Measurements from ENCODE around the gene SDK2. TPM values are rescaled to one million over a fixed set of nuclear protein-coding genes. Genes with fewer than 3 reads are reported as not detected.
A peak's percentile ranks its signal among the peaks of the same experiment; 100 is the strongest.

The SDK2 gene
- total RNA-seq, 1 donor: 17.2 TPM

DNA sequence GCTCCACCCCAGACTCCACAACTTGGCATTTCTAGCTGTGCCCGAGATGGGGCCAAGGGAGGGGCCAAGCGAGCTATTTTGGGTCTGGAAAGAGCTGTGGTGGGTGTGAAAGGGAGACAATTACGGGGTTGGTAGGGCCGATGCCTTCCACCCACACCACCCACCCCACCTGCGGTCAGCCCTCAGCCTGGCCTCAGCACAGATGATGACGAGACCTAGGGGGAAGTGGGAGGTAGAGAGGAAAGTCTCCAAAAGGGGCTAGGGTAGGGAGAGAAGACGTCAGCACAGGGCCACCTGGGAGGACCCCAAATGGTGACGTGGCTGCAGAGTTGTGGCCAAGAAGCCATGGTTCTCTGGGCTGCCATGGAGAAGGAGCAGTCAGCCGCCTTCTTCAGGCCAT is 83.1 kb downstream of the SDK2 start:
- no peak for DNase-seq (ENCODE audit: low read depth in 2 of 3, low spot score in 2 of 3)

DNA sequence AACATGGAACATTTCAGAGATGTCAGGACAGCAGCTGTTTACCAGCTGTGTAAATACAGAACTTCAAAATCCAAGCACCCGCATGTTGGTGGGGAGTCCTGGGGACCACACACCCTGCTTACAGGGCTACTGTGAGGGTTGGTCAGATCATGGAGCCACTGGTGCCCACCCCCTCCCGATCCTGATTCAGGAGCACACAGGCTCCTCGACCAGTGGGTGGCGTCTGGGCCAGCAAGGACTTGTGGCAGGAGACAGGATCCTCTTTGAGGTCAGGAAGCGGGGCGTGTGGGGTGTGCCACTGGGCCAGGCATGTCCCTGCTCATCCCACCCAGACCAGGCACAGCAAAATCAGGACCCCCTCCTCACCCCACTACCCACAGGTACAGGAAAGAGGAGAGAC is 83.6 kb downstream of the SDK2 start:
- no peak for DNase-seq (ENCODE audit: low read depth in 2 of 3, low spot score in 2 of 3)

DNA sequence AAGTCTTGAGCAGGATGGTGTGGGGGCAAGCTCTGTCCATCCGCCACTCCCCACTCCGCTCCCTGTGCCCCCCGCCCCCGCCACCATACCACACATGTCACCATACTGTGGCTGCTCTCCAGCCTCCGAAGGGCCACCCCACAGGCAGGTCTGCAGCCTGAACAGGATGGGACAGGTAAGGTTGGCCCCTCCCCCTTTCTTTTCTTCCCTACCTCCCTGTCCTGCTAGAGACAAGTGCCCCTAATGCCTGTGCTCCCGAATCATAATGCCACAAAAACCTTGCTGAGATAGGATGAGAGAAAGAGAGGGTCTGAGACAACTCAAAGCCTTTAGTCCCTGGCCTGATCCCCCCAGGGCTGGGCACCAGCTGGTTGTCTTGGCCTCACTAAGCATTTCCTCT is 84.7 kb downstream of the SDK2 start:
- DNase-seq (ENCODE audit: low read depth in 2 of 3, low spot score in 2 of 3): no peak

DNA sequence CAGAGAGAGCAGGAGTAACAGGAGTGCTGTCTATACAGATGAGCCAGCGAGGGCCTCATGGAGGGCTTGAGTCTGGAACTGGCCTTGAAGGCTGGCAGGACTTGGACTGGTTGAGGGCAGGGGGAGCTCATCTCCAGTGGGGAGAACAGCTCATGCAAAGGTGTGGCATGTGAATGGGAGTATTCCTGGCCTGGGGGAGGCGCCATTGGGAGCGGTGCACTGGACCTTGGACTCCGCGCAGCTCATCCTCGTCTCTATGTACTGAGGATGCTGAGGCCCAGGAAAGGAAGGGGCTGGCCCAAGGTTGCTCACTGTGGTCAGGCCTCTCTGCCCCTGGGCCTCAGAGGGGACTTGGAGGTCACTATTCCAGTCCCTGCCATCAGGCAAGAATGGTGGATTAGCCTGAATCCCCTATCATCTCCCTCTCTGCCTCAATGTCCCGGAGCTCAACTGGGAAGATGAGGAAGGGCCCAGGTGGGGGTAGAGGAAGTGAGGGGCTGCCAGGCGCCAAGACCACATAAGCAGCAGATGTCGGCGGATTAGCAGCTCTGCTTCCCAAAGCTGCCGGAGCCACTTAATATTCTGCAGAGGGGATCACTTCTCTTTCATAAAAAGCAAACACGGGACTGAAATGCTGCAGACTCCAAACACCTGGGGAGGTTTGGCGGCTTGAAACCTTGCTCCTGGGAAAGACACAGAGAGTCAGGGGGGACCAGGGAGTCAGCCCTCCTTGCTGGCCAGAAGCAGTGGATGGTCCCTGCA is 88.9 kb downstream of the SDK2 start:
- no peak for DNase-seq (ENCODE audit: low read depth in 2 of 3, low spot score in 2 of 3)

DNA sequence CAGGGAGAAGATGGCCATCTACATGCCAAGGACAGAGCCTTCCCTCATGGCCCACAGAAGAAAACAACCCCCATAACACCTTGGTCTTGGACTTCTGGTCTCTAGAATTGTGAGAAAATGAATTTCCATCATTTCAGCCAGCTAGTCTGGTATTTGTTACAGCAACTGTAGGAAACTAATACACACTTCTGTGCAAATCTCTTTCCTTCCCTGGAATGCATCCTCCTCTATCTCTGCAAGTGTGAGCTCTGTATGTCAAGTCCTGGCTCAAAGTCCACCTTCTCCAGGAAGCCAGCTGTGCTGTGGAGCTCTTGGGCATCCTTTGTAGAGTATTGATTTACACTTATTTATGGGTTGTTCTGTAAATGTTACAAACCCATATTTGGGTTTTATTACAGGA is 89.7 kb downstream of the SDK2 start:
- DNase-seq (ENCODE audit: low read depth in 2 of 3, low spot score in 2 of 3): no peak

DNA sequence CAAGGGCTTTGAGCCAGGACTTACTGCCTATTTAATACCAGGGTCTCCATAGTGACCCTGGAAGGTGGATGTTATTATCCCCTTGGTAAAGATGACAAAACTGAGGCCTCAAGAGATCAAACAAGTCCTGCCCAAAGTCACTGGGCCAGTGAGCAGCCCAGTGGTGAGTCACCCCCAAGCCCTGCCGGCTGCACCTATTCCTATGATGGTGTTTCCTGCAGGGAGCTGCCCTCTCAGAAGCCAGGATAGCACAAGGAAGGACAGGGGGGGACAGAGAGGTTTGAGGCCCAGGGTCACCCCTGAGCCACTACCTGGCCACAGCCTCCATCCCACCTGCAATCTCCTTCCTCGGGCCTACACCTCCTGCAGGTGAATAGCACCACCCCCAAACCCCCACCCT is 90.9 kb downstream of the SDK2 start:
- no peak for DNase-seq (ENCODE audit: low read depth in 2 of 3, low spot score in 2 of 3)

DNA sequence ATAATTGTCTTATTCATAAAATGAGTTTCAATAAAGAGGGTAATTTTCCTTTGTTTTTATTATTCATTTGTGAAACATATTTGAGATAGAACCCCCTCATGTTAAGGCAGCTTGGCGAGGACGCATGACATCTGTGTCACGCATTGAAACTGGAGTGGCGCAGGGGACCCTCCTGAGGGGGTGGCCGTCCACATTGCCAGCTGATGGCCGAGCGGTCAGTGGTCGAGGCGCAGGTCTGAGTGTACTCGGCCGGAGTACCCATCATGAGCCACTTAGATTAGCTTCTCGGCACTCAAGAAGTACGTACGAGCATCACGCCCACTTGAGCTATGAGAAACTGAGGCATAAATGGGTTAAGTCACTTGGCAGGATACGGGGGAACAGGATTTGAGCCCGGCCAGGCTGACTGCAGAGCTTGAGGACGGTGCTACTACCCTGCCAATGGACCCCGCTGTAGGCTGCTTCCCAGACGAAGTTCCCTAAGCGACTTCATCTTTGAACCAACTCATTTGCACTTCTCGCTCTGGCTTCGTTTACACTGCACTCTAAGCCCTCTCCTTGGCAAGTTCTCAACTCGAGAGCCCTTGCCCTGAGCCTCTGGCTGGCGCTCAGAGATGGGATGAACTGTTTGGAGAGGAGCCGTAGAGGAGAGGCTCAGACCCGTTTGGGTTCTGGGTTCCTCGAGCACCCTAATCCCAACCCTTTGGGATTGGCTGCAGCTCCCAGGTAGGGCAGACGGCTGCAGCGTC is 91.8 kb downstream of the SDK2 start:
- no peak for DNase-seq (ENCODE audit: low read depth in 2 of 3, low spot score in 2 of 3)

DNA sequence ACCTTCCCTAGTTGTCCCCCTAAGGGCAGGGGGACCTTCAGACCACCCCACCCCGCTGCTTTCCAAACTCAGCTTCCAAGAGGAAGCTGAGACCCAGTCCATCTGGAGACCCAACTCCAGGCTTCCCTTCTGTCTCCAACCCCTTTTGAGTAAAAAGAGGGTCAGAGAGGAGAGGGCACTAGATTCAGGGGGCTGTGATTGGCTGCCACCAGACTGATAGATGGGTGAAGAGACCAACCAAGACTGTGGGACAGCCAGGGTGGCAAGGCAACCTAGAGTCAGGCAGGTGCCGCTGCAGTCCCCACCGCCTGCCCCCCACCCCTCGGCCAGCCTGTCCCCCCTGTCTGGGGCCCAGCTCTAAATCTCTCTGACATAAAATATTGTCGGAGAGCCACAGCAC is 92.5 kb downstream of the SDK2 start:
- peak in 2 of 3 donors; percentile 80 to 89 for DNase-seq (ENCODE audit: low read depth in 2 of 3, low spot score in 2 of 3)

DNA sequence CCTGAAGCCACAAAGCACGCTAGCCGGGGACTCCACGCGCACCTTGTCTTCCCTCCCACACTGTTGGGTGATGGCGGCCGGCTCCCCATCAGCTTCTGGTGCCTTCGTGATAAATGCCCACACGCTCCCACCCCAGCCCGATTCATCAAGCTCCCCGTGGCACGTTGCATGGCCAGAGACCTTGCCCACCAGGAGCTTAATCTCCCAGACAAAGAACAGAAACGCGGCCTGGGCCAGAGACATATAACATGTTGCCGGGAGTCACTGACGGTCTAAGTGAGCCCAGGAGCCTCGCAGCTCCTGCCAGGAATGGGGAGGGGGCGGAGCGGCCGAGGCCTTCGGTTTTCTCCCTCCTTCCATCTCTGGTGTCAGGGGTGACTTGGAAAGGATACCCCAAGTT is 93.1 kb downstream of the SDK2 start:
- no peak for DNase-seq (ENCODE audit: low read depth in 2 of 3, low spot score in 2 of 3)

DNA sequence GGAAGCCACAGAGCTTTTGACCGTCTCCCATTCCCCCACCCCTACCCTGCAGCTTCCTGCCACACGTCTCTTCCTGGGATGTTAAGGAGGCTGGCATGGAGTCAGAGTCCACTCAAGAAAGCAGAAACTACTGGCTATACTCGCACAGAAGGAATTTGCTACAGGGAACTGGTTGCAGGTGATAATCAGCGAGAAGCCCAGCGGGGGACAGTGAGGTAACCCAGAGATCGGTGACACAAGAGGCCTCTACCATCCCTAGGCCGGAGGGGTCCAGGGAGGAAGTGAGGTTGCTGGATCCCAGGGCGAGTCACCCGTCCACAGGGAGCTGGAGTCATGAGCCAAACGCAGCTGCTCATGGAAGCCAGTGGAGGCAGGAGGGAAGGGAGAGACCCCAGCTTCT is 93.7 kb downstream of the SDK2 start:
- no peak for DNase-seq (ENCODE audit: low read depth in 2 of 3, low spot score in 2 of 3)

DNA sequence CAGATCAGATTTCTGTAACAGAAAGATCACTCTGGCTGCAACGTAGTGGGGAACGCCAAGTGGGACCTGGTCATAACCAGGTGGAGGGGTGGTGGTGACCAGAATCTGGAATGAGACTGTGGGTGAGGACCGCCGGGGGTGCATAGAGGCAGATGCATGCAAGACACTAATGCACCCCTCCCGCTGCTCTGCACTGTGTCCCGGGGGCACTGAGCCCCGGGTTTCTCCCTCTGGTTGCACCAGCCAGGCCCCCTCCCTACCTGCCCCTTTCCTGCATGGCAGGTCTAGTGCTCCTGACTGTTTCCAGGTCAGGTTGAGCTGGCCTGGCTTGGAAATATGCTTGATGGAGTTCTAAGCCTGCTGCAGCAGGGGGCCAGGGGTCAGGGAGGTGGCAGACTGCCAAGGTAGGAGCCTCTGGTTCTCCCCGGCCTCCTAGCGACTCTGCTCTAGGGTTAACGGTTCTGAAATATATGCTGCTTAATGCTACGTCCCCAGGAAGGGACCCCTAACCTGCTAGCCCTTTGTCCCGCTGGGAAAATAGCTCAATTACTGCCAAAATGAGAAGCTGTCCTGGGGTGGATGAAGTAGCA is 94.3 kb downstream of the SDK2 start:
- DNase-seq (ENCODE audit: low read depth in 2 of 3, low spot score in 2 of 3): no peak

DNA sequence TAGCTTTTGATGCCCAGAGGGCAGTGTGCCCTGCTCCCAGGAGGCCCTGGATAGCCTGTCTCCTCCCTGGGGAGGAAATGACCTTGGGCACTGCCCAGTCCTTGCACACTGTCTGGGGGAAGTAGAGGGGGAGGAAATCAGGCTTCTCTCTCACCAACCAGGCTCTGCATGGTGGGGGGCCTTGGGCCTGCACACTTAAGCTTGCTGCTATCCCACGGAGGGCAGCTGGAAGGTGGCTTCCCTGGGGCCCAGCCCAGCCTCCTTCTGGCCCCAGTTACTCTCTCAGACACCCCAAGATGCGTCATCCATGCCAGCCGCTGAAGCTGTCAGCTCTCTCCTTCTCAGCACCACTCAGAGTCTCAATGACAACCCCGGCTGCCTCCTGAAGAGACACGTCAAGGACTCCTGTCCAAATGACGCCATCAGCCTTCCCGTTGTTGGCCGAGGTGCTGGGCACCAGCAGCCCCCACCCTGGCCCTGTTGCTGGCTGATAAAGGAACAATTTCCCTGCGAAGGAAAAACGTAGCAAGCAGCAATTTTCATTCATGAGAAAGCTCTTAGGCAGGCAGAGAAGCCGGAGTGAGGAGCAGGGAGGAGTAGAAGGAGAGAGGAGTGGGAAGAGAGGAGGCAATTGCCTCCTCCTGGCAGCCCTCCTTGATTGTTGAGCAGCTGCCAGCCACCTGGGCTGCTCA is 95.5 kb downstream of the SDK2 start:
- DNase-seq (ENCODE audit: low read depth in 2 of 3, low spot score in 2 of 3): no peak

DNA sequence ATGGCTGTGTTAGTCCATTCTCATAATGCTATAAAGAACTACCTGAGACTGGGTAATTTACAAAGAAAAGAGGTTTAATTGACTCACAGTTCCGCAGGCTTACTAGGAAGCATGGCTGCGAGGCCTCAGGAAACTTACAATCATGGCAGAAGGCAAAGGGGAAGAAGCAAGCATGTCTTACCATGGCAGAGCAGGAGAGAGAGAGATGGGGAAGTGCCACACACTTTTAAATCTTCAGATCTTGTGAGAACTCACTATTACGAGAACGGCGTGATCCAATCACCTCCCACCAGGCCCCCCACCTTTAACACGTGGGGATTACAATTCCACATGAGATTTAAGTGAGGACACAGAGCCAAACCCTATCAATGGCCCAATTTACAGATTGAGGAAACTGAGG is 96.5 kb downstream of the SDK2 start:
- DNase-seq (ENCODE audit: low read depth in 2 of 3, low spot score in 2 of 3): no peak

DNA sequence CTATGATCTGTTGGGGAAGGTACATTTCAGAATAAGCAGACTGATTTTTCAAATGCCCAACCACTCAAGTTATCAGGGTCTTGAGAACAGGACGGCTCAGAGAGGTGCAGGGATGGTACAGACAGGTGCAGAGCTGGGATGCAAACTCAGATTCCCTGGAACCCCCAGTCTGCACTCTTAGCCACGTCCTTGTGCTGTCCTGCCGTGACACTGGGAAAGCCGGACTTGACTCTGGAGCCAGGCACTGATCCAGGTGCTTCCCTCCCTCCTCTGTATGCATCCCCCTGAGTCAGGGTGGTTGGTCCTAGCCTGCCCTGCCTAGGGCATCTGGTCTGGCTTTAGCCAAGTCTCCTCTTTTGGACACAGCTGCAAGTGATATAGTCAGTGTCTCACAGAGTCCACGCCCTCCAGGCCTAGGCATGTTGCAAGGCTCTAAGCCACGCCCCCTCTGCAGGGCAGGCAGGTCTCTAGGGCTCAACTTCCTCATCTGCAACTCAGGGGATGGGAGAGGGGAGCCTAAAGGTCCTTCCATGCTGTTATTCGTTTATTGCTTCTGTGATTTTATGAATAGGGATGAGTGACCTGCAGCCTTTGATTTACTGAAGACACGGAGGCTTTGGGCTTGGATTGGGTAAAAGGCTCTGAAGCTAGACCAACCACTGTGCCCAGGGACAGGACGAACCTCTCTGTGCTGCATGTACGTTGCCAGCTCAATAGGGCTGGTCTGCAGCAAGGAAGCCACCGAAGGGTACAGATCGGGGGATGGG is 97.3 kb downstream of the SDK2 start:
- DNase-seq (ENCODE audit: low read depth in 2 of 3, low spot score in 2 of 3): peak in 2 of 3 donors; percentile 76 to 90

DNA sequence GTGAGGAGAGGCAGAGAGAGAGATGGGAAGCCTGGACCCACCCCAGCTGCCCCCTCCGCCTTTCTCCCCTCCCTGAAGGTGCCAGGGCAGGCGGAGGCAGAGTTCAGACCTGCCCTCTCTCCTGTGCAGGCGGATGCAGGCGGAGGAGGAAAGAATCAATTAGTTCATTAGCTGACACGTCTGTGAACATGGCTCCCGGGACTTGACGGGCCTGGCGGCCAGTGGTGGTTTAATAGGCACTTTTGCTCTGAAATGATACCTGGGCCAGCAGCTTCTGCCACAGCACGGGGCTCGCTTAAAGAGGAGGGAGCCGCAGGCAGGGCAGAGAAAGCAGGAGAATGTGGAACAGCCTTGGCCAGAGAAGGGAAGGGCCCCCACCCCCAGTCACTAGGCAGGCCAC is 98.1 kb downstream of the SDK2 start:
- DNase-seq (ENCODE audit: low read depth in 2 of 3, low spot score in 2 of 3): no peak

DNA sequence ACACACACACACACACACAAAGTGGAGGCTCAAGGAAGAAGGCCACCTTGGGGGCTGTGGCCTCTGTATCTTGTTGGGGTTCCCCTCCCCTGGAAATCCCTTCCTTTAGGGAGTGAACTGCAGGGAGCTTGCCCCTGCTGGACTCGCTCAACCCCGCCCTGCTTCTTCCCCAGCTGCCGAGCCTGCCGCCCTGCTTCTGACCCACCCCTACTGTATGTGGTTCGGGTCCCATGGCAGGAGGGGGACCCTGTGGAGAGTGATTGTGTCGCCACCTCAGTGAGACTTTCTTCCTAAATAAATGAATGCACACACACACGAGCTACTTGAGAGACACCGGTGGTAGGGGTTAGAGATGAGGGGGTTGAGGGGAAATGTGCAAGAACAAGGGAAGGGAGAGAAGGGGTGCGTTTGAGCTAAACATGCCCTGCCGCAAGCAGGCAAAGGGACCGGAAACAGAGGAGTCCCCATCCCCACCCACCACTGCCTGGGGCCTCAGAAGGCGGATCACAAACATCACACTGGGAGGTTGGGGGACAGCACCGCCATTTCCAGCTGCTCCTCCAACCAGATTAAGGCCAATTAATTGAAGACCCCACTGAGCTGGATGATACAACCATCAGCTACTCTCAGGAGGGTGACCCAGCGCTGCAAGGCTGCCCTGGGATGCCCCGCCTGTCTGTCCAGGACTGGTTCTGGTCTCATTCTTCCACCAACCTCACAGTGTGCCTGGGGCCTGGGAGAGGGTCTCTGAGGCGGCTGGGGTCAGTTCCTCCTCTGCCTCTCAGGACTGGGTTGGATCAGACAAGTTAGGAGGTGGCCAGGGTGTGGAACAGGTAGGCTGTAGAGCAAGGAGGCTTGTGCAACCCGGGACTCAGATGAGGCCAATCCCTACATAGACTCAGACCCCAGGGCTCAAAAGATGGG is 98.9 kb downstream of the SDK2 start:
- no peak for DNase-seq (ENCODE audit: low read depth in 2 of 3, low spot score in 2 of 3)

DNA sequence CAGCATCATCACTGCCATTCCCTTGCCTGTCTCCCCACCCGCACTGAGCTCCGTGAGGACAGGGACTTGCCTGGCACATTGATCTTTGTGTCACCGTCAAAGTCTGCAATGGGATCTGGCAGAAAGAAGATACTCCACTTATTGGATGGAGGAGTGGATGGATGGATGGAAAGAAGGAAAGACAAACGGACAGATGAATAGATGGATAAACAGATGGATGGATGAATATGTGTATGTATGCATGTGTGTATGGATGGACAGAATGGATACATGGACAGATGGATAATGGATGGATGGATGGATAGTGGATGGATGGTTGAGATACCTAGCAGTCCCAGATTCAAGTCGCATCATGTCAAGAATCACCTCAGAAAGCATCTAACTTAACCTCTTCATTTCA is 99.9 kb downstream of the SDK2 start:
- no peak for DNase-seq (ENCODE audit: low read depth in 2 of 3, low spot score in 2 of 3)

DNA sequence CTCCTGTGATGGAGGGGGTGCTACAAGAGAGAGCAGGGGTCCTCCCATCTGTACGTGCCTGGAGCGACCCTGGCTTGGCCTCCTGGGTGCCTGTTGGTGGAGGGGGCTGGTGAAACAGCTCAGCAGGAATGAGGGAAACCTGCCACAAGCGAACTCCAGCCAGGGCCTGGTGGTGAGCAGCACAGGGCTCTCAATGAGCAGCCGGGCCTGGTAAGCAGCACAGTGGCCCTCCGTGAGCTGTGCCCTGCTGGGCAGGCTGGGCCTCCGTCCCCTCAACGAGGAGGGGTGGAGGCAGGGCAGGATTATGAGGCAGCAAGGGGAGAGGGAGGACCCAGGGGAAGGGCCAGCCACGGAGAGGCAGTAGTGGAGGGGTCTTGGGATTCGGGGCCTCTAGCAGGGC is 101.9 kb downstream of the SDK2 start:
- no peak for DNase-seq (ENCODE audit: low read depth in 2 of 3, low spot score in 2 of 3)

DNA sequence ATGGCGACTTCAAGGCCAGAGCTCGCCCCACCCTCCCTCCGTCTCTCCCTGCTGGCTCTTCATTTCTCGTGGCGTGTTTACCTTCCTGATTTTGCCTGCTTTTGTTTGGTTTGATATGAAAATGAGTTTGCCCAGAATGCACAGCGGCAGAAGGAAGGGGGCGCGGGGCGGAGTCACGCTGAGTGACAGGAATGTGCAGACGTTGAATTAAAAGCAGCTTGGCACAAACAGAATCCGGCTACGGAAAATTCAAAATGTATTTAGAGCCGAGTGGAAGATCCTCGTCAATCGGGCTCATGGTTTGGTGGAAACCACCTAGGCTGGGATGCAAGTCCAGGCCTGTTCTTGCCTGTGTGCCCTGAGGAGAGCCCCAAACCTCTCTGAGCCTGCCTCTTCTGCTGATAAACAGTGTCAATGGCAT is 102.7 kb downstream of the SDK2 start:
- no peak for DNase-seq (ENCODE audit: low read depth in 2 of 3, low spot score in 2 of 3)

DNA sequence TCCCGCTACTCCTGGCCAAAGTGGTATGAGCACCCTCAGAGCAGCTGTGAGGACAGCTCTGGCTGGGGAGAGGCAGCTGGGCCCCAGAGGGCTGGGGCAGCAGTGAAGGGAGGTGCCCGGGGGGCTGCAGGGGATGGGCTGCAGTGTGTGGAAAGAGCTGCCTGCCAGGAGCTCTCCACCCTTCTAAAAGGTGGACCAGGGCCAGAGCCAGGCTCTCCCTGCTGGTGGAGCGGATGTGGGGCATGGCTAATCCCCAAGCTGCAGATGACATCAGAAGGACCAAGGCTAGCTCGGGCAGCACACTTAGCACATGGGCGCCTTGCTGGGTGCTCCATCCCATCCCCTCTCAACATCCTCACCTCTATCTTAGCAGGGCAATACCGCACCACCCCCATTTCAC is 103.1 kb downstream of the SDK2 start:
- DNase-seq (ENCODE audit: low read depth in 2 of 3, low spot score in 2 of 3): no peak
